Stimulated activated CD8-positive, alpha-beta memory T cell treated with anti-CD3 and anti-CD28 coated beads, Interleukin-15, amount 100 ng/mL, for 1 hour (primary cell): ENCODE data around the gene NRG3.

Experiments used
- DNase-seq: peaks from one replicate; pipeline ENCODE4 v3.0.0-alpha.2; 2020; ENCODE audit warnings: low read depth

Gene NRG3

DNA sequence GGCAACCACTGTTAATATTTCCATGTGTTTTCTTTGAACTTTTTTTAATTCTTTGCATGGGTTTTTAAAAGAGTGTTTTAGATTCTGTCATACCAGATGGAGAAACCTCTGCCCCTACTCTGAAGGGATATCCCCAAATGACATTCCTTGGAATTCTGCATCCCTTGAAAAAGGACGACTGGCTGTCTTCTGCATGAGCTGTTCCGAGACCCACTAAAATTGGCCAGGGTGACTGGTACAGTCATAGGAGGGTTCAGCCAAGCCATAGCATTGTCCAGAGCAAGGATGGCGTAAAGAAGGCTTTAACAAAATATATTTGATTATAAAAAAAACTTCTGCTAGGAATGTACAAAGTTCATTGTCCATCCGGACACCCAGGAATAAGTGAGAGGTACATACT lies 952.9 kb downstream of the NRG3 start:
- no peak for DNase-seq

DNA sequence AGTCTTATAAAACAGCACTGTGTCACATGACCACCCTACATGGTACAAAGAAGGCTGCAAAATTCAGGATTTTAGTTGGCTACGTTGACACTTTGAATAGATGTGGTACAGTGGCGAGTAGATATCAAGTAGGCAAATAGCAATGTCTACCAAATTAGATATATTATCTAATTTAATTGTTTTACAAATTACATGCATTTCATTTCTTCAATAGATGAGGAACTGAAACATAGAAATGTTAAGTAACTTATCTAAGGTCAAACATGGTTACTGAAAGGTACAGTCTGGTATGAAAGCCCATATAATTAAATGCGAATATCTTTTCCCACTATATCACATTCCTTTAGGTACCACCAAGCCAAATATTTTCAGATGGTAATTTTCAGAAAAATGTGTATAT lies 972.2 kb downstream of the NRG3 start:
- no peak for DNase-seq

DNA sequence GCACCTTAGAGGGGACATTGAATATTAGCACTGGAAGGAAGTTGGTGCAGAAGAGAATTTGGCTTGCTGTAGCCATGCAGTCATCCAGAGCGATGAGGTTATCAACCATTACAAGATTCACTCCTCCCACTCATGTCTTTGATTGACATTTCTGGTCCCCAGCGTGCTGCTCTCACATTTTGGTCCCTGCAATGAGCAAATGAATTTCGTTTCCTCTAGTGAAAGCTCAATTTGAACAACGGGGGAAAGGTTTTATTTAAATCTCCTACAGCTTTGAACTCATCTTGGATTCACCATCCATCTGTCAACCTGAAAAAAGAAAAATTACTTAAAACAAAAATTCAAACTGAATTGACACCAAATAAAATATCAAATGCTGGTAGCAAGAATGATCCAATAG lies 975.2 kb downstream of the NRG3 start:
- no peak for DNase-seq

DNA sequence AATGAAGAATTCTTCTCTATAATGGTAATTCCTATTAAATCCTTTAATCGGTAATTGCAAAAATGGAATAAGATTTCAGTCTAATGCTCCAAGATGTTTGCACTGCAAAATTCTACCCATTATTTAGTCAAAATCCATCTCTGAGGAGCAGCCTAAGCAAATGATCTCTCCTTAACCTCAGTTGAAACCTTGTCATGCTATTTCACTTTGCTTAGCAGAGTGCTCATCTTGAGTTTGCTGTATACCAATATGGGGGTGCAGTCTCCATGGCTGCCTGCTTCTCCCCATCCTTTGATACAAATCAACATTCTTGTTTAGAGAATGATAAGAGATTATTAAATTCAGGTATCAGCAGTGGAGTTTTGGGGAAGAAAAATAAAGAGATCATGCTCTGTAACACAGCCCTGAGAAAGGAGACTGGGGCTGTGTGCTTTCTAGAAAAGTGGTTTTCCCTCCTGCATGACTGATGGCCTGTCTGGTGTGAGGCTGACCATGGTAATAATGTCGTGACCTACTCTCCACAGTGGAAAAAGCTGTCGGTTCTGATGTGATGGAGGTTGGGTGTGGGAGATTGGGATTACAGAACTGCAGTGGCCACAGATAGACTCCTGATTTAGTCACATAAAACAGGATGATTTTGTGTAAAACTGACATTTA lies 982.1 kb downstream of the NRG3 start:
- no peak for DNase-seq

DNA sequence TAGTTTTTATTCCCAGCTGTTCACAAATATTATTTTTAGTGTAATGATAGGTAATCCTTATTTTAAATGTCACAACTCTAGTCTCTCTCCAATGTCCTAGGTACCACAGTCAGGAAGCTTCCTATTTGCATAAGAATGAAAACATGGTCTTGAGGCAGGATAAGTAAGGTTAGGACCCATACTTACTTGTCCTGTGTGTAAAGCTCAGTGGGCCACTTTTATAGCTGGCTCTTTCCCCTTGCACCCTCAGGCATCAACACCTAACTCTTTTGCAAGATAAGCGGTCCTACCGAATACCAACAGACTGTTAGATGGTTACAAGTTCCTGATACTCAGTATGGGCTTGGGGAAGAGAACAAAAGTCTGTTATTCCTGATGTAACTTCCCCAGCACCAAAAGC lies 986.9 kb downstream of the NRG3 start:
- no peak for DNase-seq

DNA sequence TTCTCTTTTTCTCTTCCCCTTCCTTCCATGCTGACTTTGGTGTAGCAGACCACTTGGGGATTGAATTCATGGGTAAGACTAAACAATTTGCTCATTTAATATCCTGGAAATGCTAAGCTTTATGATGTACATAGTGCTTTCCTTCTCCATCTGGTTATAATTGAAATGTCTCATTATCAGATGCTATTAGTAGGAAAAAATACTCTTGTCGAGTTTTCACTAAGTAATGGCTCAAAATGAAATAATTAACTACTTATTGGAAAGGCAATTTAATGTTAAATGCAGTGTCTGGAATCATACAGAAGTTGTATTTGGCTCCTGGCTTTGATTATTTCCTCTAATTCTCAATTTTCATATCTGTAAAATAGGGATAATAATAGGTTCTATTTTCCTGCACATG lies 990.4 kb downstream of the NRG3 start:
- DNase-seq: no peak

DNA sequence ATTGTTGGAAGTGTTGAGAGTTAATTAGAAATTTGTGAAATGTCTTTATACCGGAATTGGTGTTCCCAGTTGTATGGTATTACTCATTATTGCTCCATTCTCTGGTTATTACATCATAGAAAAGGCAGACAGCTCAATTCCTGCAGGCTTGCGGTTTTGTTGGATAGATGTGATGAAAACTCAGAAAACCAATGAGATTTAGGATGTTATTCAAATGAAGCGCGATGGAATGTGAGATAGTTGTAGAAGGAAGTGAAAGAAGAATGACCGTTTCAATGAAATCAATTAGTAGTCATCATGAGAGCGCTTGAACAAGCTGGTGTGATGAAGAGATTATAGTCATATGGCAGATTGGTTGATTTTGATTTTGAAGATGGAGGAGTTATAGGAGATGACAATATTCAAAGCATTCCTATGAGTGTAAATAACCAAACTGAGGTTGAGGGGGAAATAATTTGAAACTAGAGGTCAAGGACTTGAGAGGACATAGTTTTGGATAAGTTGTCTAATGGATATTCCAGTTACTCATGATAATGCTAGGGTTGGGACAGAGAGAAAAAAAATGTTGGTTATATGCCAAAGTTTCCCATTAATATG lies 991.5 kb downstream of the NRG3 start:
- no peak for DNase-seq

DNA sequence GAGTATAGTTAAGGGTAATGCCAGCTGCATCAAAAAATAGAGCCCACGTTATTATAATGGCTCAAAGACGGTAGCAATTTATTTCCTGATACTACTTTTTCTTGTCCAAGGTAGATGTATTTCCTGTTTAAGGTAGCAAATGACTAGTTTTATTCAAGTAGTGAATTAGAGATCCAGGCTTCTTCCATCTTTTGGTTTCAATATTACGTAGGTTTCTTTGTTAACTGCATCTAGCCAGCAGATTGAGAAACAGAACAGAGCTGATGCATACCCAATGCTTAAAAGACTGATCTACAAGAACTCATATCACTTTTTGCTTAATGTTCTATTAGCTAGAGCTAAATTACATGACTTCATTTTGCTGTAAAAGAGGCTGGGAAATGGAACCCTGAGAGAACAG lies 992.1 kb downstream of the NRG3 start:
- DNase-seq: no peak

DNA sequence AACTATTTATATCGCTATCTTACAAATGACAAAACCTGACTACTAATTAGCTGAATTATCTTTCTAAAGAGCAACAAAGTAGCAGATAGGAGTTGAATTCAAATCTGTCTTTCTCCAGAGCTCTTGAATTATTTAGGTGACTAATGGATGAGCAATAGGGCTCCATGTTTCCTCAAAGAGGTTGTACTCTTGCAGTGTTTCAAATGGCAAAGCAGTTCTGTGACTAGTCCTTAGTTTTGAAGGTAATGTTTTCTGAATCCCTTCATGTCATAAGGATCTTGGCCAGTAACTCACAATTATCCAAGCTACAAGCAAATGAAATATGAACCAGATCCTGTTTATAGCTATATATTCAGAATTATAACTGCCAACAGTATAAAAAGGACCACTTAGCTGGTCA lies 999.7 kb downstream of the NRG3 start:
- DNase-seq: no peak

DNA sequence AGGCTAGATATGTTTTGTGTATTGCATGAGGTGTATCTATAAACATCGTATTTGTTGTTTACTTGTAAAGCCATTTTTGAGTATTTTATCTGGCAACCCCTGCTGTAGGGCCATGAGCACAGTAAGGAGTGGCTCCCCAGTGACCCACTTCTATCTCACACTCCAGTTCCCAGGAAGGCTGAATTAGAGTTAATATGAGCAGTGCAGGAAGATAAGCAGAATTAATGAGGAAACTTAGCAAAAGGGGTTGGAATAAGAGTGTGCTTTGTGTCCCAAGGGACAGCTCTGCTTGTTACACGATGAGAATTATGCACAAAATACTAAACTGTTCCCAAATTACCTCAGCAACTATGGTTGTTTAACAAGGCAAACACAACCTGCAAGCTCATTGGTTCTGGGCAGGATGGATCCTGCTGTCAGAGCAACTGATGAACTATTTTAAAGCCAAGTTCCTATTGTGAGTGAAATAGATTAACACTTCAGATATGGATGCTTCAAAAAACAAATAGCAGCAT lies 1005.8 kb downstream of the NRG3 start:
- no peak for DNase-seq

DNA sequence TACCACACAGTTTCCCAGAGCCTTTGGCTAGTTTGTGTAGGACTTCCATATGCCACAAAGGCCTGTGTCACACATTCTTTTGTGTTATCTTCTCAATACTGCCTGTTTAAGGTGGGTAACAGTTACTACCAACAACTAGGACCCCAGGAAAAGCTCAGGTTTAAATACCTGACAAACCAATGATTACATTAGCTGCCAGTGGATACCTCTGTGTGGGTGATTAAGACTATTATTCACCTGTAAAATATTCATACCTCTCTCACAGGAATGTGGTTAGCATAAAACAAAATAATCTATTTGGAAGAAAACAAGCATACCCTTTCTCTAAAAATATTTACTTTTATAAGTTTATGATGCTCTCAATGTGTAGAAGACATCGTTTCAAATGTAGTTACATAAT lies 1007.7 kb downstream of the NRG3 start:
- no peak for DNase-seq

DNA sequence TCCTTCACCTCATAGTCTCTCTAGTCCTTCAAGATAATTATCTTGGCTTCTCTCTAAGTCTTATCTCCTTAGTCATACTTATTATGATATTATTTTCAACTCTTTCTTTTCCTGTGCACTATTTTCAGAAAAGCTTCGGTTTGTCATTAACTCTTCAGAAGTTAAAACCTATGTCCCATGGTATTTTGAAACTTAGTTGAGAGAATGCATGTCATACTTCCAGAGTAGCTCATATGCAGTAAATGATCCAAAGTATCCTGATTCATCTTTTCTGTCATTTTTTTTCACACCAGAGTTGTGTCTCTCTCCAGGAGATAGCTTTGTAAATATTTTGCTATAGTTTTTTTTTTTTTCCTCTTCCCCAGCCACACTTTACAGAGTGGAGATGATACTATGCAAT lies 1008.6 kb downstream of the NRG3 start:
- DNase-seq: no peak

DNA sequence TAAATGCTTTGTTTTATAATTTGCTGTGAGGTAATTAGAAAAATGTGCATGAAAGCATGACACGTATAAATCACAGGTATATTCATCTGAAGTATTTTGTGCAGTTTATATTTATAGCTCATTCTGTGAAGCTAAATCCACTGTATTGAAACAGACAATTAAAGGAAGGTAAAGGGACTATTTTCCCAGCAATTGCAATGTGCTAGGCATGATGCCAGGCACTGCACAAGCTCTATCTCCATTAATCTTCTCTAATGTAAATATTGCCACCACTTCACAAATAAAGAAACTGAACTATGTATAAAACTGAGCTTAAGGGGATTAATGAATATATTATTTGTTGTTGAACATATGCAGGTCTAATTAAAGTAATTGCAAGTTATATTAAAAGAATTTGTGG lies 1012.5 kb downstream of the NRG3 start:
- no peak for DNase-seq

DNA sequence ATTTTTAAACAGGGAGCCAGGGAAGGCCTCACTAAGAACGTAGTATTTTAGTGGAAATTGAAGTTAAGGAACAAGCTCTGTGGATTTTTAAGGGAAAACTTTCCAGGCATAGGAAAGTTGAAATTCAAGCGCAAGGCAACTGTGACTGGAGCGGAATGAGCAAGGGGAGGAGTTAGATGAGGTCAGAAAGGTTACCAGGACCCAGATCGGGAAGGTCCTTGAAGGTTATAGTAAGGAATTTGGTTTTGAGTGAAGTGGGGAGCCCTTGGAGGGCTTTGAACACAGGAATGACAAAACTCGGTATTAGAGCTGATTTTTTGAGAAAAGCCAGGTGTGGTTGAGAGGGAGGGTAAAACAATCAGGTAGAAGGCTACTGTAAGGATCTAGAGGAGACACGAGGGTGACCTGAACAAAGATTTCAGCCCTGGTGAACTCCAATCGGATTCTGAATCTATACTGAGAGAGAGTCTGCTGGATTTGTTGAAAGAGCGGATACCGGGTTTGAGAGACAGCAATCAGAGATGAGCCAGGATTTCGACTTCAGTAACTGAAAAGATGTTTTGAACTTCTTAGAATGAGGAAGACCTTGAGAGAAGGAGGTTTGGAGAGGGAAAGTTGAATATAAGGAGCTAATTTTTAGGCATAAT lies 1013.9 kb downstream of the NRG3 start:
- DNase-seq: no peak

DNA sequence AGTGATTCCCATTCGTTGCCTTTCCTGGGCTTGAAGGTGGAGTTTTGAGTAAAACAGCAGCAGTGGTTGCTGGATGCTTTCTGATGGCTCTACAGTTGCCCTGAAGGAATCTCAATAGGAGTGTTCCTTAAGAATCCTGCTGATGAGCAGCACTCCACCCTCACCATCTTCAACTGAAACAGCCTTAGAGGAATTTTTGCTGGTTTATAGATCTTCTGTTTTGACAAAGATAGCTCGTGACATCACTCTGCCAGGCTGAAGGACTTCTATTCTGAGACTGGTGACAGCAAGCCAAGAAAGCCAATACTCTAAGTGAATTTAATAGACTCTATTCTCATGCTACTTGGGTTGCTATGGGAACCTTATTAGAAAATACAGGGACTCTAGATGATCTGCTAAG lies 1014.7 kb downstream of the NRG3 start:
- no peak for DNase-seq

DNA sequence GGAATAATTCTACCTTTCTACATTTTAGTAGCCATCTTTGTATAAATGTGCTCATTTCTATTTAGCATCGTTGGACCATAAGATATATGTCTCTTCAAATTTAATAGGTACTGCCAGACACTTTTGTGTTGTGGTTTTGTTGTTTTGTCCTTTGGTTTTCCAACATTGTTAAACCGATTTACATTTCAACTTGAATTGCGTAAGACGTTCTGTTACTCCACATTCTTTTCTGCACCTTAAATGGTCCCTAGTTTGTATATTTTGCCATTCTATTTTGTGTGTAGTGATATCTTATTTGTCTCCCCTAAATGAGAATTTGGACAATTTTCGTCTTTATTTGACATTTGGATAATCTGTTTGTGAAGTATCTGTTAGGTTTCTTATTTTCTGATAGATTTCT lies 1015.6 kb downstream of the NRG3 start:
- DNase-seq: no peak

DNA sequence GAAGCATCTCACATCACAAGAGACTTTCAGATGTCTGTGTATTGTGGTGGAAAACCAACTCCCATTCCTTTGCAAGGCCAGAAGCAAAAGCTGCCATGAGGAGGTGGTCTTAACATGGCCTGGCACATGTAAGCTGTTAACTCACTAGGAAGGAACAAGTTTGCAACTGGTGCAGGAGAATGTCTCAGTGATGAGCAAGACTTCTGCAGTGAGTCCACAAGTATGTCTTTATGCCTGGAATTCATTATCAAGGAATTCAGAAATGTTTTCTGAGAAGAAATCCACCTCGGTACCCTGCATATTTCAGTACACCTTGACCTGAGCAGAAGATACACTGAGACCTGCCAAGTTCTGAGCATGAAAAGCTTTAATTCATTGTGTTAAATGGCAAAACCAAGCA lies 1033.1 kb downstream of the NRG3 start:
- DNase-seq: no peak

DNA sequence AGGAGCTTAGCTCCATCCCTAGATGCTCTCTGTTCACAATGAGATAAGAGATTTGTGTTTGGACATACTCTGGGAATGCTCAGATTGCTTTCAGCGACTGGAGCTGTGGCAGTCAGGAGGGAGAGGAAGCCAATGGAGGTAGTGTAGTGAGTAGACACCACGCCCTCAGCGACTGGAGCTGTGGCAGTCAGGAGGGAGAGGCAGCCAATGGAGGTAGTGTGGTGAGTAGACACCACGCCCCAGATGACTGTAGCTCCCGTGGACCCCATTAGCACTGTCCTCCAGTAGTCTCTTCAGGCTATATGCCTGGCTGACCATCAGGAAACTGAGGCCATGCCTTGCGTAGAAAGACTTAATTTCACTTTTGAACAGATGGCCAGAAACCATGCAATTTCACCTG lies 1033.8 kb downstream of the NRG3 start:
- DNase-seq: no peak

DNA sequence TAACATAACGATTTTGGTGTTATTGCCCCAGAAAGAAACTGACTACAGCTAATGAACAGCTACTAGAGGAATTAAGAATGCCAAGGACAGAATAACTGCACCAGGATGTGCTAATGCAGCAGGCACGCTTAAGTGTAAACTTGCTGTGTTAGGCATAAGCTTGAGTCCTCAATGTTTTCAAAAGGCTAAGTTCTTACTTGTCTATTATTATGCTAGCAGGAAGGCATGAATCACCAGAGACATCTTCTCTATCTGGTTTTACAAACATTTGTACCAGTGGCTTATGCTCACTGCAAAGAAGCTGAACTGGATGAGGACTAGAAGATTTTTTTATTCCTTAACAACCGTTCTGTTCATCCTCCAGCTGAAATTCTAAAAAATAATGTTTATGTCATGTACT lies 1035.3 kb downstream of the NRG3 start:
- DNase-seq: no peak

DNA sequence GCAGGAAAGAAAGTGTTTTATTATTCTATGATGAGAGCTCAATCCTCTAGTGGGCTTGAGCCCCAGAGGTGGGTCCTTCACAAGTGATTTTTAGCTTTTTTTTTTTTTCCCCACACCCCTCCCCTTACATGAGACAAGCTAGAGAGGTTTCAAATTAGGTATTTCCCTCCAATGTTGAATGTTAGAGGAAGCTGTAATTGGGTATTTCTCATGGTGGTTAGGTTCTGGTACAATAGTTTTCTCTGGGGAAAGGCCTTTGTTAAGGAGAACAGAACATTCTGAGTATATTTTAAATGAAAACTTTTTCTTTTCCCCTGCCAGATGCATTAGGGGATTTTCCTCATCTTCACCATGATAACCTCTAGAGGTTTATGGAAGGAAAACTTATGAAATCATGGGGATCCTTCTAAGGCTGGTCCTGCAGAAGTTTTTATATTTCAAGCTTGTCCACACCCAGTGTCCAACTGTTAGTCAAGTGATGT lies 1039.7 kb downstream of the NRG3 start:
- DNase-seq: no peak

DNA sequence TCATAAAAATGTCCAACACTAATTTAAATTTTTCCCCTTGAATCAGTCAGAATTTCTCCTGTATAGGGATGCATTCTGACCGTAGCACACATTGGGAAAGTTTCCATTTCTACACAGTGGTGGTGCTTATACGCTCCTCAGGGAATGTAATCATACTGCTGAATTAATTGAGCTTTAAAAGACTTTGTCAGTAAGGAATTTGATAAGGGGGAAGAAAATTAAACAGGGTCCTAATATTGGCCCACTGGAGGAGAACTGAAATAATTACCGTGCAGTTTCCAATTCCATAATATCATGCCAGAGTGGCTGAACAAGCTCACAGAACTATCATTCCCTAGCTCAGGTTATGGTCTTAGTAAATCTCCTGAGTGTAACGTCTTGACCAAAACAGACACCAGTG lies 1041.9 kb downstream of the NRG3 start:
- no peak for DNase-seq

DNA sequence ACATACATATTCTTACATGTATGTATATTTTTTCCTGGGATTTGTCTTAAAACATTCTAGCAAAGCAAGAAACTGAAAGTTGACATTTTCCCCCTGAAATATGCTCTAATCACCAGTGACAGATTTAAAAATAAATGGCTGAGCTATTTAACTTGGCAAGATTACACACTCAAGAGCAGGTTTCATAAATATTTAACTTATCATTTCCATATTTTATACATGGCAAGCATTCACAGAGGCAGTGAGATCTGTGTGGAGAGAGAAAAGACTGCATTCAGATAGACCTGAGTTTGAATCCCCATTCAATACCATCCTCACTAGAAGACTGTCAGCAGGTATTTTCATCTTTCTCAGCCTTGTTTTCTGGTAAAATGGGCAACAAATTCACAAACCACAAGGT lies 1043.0 kb downstream of the NRG3 start:
- no peak for DNase-seq

DNA sequence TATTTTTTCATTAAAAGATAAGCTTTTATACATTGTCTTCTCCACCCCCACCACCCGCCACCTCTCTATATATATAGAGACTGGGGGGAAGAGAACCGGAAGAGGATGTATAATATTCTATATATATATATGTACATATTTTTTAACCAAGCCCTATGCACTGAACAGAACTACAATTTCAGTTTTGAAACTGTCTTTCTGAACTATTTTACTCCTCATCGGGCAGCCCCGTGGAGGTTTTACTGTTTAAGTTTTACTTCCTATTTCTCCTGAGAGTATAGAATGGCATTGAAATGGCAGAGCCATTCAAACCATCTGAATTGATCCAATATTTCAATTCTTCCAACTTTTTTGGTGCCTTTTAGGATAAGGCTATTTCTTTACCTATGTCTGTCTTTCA lies 1047.1 kb downstream of the NRG3 start:
- DNase-seq: no peak

DNA sequence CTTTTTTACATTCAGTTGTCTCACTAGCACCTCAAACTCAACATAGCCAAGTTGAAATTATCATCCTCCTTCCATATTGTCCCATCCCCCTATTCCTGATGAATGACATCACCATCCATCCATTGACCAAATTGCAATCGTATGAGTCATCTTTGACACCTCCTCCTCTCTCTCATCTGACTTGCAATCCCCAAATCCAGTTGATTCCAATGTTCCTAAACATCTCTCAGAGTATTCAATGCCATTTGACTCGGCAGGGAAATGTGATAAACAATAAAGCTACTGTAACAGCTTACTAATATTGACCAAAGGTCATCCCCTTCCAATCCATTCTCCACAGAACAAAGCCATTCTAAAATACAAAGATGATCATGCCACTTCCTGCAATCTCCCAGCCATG lies 1047.8 kb downstream of the NRG3 start:
- DNase-seq: no peak
